ENCODE results near the gene KLF3. TPM values are rescaled to one million over a fixed set of nuclear protein-coding genes. Genes with fewer than 3 reads are reported as not detected.
A peak's percentile ranks its signal among the peaks of the same experiment; 100 is the strongest.

Gene KLF3
- total and polyA plus RNA-seq, 9 of the 15 experiments (the other 6 are each of a cell fraction or from before 2014, with no cell fraction given), result 9.9 to 47.2 (median 18.1) TPM

GRCh38 chr4:38663801-38664705, at the start of gene KLF3 (continued):
- TF ChIP-seq ZBTB2 (IDR thresholded peaks at IDR 0.05) (no peak), SRF (CRISPR knock-in tag; IDR thresholded peaks at IDR 0.05) (no peak), POLR2AphosphoS5 (IDR thresholded peaks at IDR 0.05; ENCODE audit: control insufficient read depth, insufficient read depth, low read depth, low read length) (peak; percentile 72), NUFIP1 (IDR thresholded peaks at IDR 0.05; ENCODE audit: partially characterized antibody) (no peak), KDM1A (IDR thresholded peaks at IDR 0.05) (no peak), ZNF764 (CRISPR knock-in tag; IDR thresholded peaks at IDR 0.05; ENCODE audit: low read depth) (no peak), SOX6 (IDR thresholded peaks at IDR 0.05) (no peak), U2AF1 (optimal IDR thresholded peaks at IDR 0.05; ENCODE audit: low read depth, low read length) (no peak), CREBBP (IDR thresholded peaks at IDR 0.05; ENCODE audit: low read depth, low read length) (no peak), SIN3A (IDR thresholded peaks at IDR 0.05; ENCODE audit: borderline replicate concordance in 2 of 2, control insufficient read depth in 1 of 2, low read depth in 2 of 2, low read length in 2 of 2) (no peak), RREB1 (CRISPR knock-in tag; IDR thresholded peaks at IDR 0.05) (peak; percentile 45; the same call in 1 of the 2 replicates), ZFP36 (IDR thresholded peaks at IDR 0.05; ENCODE audit: low read depth, low read length, partially characterized antibody) (no peak), ZBTB7A (IDR thresholded peaks at IDR 0.05; ENCODE audit: borderline replicate concordance, control insufficient read depth, low read depth, low read length) (0 out of 2 replicates have a peak, but pooled peaks have one; percentile 2)
- TF ChIP-seq, protein P1, sequence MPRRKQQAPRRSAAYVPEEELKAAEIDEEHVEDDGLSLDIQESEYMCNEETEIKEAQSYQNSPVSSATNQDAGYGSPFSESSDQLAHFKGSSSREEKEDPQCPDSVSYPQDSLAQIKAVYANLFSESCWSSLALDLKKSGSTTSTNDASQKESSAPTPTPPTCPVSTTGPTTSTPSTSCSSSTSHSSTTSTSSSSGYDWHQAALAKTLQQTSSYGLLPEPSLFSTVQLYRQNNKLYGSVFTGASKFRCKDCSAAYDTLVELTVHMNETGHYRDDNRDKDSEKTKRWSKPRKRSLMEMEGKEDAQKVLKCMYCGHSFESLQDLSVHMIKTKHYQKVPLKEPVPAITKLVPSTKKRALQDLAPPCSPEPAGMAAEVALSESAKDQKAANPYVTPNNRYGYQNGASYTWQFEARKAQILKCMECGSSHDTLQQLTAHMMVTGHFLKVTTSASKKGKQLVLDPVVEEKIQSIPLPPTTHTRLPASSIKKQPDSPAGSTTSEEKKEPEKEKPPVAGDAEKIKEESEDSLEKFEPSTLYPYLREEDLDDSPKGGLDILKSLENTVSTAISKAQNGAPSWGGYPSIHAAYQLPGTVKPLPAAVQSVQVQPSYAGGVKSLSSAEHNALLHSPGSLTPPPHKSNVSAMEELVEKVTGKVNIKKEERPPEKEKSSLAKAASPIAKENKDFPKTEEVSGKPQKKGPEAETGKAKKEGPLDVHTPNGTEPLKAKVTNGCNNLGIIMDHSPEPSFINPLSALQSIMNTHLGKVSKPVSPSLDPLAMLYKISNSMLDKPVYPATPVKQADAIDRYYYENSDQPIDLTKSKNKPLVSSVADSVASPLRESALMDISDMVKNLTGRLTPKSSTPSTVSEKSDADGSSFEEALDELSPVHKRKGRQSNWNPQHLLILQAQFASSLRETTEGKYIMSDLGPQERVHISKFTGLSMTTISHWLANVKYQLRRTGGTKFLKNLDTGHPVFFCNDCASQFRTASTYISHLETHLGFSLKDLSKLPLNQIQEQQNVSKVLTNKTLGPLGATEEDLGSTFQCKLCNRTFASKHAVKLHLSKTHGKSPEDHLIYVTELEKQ (CRISPR knock-in tag; IDR thresholded peaks at IDR 0.05), result no peak

Data from K562 (cell line).